ENCODE data around the gene RAVER1.

The RAVER1 gene

DNA sequence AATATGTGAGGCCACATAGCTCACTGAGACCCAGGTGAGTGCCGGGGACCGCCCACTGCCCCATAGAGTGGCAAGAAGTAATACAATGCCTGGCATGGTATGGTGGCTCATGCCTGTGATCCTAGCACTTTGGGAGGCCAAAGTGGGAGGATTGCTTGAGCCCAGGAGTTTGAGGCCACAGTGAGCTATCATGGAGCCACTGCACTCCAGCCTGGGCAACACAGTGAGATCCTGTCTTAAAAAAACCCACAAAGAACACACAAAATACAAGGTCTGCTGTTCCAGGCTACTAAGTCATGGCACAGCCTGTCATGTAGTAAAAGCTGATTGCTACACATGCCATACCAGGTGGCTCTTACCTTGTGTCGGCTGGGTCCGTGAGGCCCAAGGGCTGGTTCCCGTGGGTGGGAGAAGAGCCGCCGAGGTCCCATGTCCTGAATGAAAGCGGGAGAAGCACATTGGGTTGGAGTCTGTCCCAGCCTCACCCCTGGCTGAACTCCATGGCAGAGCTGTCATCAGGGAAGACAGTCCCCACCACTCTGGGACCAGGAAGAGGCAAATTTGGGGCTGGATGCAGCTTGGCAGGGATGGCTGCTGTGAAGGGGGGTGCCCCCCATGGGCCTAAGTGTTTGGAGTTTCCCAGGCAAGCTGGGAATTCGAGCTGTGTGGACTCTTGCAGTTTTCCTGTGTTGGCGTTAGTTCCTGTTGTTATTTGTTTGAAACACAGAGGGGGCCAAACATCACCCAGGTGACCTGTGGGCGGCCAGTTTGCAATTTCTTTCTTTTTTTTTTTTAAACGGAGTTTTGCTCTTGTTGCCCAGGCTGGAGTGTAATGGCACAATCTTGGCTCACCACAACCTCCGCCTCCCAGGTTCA is 14.3 kb downstream of the RAVER1 start:
- no peak for DNase-seq (ENCODE audit: low read depth in 3 of 3)

- no peak for DNase-seq (ENCODE audit: low read depth in 3 of 3)
Measured at GRCh38 chr19:10317857-10318462, 15.4 kb downstream of the RAVER1 start.

DNA sequence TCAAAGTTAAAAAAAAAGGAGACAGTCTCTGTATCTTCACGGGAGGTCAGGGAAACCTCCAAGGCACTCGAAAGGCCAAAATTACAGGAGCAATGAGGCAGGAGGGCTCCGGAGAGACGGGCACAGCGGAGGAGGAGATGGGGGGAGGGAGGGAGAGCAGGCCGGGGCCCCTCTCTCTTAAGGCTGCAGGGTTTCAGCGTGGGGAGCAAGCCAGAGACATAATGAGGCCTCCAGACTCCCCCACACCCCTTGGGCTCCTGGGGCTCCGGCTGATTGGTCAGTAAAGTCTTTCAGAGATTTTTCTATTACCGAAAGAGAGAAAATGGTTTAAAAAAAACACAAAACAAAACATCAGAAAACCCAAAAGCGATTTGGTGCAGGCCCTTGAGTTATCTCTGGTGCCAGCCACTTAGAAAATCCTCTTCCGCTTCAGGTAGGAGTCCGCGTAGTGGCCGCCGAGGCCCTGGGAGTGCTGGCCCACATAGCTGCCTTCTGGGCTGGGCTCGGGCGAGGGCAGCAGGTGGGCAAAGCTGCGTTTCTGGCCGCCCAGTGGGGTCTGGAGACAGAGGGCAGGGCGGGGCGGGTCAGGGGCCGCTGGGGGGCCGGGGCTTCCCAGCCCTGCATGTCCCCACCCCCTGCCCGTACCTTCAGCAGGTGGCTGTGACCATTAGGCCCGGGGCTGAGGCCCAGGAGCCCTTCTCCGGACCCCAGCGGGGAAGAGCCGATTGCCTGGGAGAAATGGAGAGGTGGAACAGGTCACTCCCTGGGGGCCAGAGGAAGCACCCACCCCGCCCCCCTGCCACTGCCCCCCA is 16.1 kb downstream of the RAVER1 start:
- no peak for DNase-seq (ENCODE audit: low read depth in 3 of 3)

DNA sequence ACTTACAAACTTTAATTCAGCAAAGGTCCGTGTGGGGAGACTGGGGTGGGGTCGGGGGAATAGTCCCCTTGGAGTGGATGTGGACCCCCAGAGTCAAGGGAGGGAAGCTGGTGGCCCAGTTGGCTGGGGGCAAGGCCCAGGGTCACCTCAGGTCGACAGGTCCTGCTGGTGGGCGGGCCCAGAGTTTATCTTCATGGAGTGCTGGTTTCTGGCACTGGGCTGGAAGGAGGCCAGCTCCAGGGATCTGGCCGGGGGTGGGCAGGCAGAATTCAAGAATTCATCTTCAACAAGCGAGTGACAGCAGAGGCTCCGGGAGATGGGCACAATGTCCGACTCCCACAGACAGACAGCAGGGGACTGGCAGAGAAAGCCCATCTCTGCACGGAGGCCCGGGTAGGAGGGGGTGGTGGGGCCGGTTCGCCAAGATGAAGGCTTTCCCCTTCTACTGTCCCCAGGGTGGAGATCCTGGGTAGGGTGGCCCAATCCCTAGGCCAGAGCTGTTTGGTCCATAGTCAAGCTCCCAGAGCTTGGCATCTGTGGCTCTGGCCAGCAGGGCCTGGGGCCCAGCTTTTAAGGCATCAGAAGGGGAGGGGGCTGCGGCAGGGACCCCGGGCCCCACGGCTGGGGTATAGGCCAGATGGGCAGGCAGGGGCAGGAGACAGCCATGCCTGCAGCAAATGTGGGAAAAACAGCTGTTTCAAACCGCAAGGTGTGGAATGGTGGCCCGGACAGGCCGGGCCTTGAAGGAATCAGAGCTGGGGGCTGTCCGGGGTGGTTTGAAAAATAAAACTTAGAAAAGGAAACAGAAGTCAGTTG is 16.9 kb downstream of the RAVER1 start:
- DNase-seq (ENCODE audit: low read depth in 3 of 3): no peak

- peak; percentile 85 to 96 (median 91) for DNase-seq (ENCODE audit: low read depth in 3 of 3)
Measured at GRCh38 chr19:10315335-10316214, 17.8 kb downstream of the RAVER1 start, which contains the start of gene FDX2. FDX2 (minus strand) TSS chr19:10316015; CDS start chr19:10315996, 19 bp downstream.

DNA sequence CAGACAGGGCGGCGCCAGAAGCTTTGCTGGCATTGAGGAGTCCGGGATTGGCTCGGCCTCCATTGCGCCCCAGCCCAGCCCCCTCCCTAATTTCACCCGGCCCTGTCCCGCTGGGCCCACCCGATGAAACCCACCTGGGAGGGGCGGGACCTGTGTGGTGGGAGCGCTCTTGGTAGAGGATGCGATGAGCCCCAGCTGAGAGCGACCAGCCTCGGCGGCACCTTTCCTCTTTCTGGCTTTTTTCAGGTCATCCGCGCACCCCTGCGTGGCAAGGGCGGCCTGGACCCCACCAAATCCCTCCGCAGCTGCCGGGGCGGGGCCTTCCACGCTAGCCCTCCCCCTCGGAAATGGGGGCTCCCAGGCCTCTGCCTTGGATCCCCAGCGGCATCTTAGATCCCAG is 23.9 kb downstream of the RAVER1 start, which contains the start of gene ZGLP1:
Gene ZGLP1 (minus strand): TSS at position 393 of the 400 bp plus-strand sequence.
- DNase-seq (ENCODE audit: low read depth in 3 of 3): no peak

GRCh38 chr19:10306327-10306726 is 27.0 kb downstream of the RAVER1 start:
- no peak for DNase-seq (ENCODE audit: low read depth in 3 of 3)

- no peak for DNase-seq (ENCODE audit: low read depth in 3 of 3)
Measured at GRCh38 chr19:10305139-10305806, 28.1 kb downstream of the RAVER1 start.

GRCh38 chr19:10299545-10300458 is 33.5 kb downstream of the RAVER1 start:
- DNase-seq (ENCODE audit: low read depth in 3 of 3): no peak

- DNase-seq (ENCODE audit: low read depth in 3 of 3): no peak
Measured at GRCh38 chr19:10295847-10296591, 37.3 kb downstream of the RAVER1 start.

DNA sequence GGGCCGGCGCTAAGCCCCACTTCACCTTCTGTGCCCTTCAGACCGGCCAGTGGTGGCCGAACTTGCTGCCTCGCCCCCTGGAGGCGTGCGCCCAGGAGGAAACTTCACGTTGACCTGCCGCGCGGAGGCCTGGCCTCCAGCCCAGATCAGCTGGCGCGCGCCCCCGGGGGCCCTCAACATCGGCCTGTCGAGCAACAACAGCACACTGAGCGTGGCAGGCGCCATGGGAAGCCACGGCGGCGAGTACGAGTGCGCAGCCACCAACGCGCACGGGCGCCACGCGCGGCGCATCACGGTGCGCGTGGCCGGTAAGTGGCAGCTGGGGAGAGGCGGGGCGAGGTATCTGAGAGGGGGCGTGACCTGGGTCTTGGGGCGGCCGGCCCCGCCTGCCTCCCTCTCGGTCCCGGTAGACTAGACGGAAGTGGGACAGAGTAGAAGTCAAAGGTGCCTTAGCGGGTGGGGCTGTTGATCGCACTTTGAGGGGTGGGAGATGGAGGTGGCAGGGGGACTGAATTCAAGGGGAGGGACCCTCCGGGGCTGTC is 38.0 kb downstream of the RAVER1 start:
- DNase-seq (ENCODE audit: low read depth in 3 of 3): peak; percentile 30 to 50 (median 50)

DNA sequence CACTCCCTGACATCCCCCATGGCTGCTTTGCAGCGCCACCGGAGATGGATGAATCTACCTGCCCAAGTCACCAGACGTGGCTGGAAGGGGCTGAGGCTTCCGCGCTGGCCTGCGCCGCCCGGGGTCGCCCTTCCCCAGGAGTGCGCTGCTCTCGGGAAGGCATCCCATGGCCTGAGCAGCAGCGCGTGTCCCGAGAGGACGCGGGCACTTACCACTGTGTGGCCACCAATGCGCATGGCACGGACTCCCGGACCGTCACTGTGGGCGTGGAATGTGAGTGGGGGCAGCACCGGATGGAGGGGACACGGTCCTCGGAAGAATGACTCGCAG is 39.0 kb downstream of the RAVER1 start:
- no peak for DNase-seq (ENCODE audit: low read depth in 3 of 3)

- DNase-seq (ENCODE audit: low read depth in 3 of 3): no peak
Measured at GRCh38 chr19:10293637-10294367, 39.5 kb downstream of the RAVER1 start.

- no peak for DNase-seq (ENCODE audit: low read depth in 3 of 3)
Measured at GRCh38 chr19:10292789-10293636, 40.3 kb downstream of the RAVER1 start.

- DNase-seq (ENCODE audit: low read depth in 3 of 3): peak; percentile 45 to 57 (median 47)
Measured at GRCh38 chr19:10292206-10292788, 41.0 kb downstream of the RAVER1 start.
